PFSK-1 (cell line): ENCODE data around the gene PNISR.

Experiments
- POLR2AphosphoS5 ChIP-seq: IDR thresholded peaks from 2 replicates; pipeline ENCODE4 v1.6.1; 2012; ENCODE audit warnings: low read depth, mild to moderate bottlenecking, control low read depth, low read length, moderate library complexity
- SIN3A ChIP-seq: IDR thresholded peaks from 2 replicates; pipeline ENCODE4 v1.6.1; 2012; ENCODE audit warnings: mild to moderate bottlenecking, low read length, moderate library complexity, borderline replicate concordance; ENCODE audit not compliant: insufficient read depth
- TAF1 ChIP-seq: IDR thresholded peaks from 2 replicates; pipeline ENCODE4 v1.6.1; 2012; ENCODE audit warnings: low read length, control low read depth, borderline replicate concordance; ENCODE audit not compliant: insufficient read depth
- TF ChIP-seq, protein P1 (sequence below), 2 experiments: IDR thresholded peaks; 2 replicates each; pipeline versions ENCODE4 v1.6.1 to v1.8.0; 2011 to 2012; ENCODE audit warnings: low read depth in 2 of 2, low read length in 2 of 2, control low read depth in 1 of 2, inconsistent platforms in 1 of 2, mild to moderate bottlenecking in 1 of 2, moderate library complexity in 1 of 2; ENCODE audit not compliant: insufficient read depth in 1 of 2

DNA sequence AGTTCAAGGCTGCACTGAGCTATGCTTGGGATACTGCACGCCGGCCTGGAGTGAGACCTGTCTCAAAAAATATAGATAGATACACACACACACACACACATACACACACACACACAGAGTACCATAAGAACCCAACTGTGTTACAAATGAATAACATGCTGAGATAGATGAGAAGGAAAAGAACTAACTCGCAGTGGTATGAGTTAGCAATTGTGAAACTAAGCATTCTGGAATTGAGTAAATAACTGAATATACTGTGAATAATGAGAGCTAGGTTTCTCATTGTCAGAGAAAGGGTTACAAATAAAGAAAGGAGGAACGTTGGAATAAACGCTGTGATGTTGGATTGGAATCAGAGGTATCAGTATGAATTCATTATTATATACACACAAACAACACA lies 61.1 kb downstream of the PNISR start:
- no peak for TF ChIP-seq POLR2AphosphoS5
- no peak for TF ChIP-seq TAF1
- TF ChIP-seq SIN3A: no peak
- TF ChIP-seq, protein P1, sequence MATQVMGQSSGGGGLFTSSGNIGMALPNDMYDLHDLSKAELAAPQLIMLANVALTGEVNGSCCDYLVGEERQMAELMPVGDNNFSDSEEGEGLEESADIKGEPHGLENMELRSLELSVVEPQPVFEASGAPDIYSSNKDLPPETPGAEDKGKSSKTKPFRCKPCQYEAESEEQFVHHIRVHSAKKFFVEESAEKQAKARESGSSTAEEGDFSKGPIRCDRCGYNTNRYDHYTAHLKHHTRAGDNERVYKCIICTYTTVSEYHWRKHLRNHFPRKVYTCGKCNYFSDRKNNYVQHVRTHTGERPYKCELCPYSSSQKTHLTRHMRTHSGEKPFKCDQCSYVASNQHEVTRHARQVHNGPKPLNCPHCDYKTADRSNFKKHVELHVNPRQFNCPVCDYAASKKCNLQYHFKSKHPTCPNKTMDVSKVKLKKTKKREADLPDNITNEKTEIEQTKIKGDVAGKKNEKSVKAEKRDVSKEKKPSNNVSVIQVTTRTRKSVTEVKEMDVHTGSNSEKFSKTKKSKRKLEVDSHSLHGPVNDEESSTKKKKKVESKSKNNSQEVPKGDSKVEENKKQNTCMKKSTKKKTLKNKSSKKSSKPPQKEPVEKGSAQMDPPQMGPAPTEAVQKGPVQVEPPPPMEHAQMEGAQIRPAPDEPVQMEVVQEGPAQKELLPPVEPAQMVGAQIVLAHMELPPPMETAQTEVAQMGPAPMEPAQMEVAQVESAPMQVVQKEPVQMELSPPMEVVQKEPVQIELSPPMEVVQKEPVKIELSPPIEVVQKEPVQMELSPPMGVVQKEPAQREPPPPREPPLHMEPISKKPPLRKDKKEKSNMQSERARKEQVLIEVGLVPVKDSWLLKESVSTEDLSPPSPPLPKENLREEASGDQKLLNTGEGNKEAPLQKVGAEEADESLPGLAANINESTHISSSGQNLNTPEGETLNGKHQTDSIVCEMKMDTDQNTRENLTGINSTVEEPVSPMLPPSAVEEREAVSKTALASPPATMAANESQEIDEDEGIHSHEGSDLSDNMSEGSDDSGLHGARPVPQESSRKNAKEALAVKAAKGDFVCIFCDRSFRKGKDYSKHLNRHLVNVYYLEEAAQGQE (IDR thresholded peaks at IDR 0.05; ENCODE audit: insufficient read depth in 1 of 2, low read depth in 2 of 2, low read length in 2 of 2): no peak
